A172 (cell line): ENCODE data around the gene SIX3. TPM values are rescaled to one million over a fixed set of nuclear protein-coding genes. Genes with fewer than 3 reads are reported as not detected.

Source experiments
- DNase-seq: peaks from one replicate; pipeline ENCODE4 v3.0.0-alpha.2; 2015; ENCODE audit warnings: low spot score
- total RNA-seq: library from RNA; depleted of rRNA; stranded (reverse); fragments of >200 nt; shearing (Covaris generic); gene quantifications from 2 replicates; pipeline ENCODE4 v1.2.3, GENCODE V29; 2014; rRNA removed

The SIX3 gene
- not detected in 2 replicates for total RNA-seq

- no peak for DNase-seq
Measured at GRCh38 chr2:44941551-44942234, at the start of gene SIX3. TSS of gene SIX3 (plus strand) at chr2:44941702. CDS start at chr2:44942105, 403 bp downstream.

DNA sequence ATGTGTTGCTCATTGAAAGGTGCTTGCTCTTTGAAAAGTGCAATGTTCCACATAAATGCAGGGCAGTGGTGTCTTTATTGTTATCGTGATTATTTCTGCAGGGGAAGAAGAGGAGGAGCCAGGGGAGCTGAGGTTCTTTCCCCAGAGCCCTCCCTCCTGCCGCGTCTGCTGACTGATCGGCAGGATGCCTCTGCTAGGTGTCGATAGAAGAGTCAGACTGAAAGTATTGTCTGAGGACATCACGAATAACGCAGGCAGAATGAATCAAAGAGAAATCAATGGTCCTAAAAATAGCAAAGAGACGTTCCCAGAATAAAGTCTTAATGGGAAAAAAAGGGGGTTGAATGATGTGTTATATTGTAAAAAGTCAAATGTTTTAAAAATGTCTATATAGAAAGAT lies 47.4 kb upstream of the SIX3 start:
- DNase-seq, result no peak

- DNase-seq, result no peak
Measured at GRCh38 chr2:44895061-44895460, 46.4 kb upstream of the SIX3 start.

DNA sequence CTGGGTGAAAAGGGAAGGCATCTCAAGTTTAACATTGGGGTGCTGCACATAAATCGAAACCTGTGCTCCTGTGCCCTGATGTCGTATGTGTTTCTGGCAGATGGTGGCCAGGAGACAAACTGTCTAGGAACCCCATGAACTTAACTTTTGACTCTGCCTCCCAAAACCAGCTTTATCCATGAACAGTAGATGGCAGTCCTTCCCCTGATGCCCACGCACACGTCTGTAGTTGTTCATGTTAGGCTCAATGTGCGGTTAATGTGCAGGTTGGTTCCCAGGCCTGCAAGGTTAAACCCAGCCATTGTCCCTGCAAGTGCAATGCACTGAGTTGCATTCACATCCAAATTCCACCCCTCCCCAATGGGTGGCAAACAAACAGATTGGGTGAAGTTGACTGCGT lies 44.1 kb upstream of the SIX3 start:
- no peak for DNase-seq

- DNase-seq, result peak; percentile 11
Measured at GRCh38 chr2:44902217-44903137, 39.0 kb upstream of the SIX3 start.

DNA sequence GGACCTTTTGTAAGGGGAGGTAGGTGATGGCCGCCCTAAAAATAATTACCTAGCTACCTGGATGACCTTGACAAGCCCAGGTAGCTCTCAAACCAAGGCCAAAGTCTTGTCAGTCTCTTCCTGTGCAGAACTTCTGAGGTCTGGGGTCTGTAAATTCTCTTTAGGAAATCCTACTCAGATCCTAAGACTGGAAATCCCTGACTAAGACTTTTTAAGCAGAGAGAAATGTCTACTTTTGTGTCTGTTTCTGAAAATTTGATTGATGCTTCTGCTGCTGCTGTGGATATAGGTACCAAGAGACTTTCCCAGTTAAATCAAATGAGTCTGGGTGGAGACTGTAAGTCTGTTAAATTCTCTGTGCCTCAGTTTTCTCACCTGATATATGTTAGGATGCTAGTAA lies 36.9 kb upstream of the SIX3 start:
- DNase-seq, result no peak

GRCh38 chr2:44906972-44907371 lies 34.5 kb upstream of the SIX3 start:
- DNase-seq, result peak; percentile 48

GRCh38 chr2:44909831-44910230 lies 31.7 kb upstream of the SIX3 start:
- no peak for DNase-seq

- DNase-seq, result peak; percentile 48
Measured at GRCh38 chr2:44912660-44913059, 28.8 kb upstream of the SIX3 start.

DNA sequence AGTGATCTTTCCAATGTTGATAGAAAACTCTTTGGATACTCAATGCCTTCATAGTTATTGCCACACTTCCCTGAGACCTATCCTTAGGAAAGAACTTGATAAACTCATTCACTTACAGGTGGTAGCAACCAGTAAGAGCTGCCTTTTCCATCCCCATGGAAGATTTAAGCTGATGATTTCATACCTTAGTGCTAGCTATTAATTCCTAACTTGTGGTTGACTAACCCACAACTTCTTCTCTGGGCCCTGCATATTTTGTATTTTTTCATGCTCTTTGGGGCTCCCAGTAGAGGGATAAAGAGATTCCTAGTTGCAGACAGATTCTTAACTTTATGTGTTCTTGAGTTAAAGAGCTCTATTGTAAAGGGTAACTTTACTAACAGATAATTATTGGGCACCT lies 25.2 kb upstream of the SIX3 start:
- DNase-seq, result no peak

- DNase-seq, result peak; percentile 87
Measured at GRCh38 chr2:44918095-44918775, 23.3 kb upstream of the SIX3 start.

GRCh38 chr2:44920751-44921150 lies 20.8 kb upstream of the SIX3 start:
- no peak for DNase-seq

DNA sequence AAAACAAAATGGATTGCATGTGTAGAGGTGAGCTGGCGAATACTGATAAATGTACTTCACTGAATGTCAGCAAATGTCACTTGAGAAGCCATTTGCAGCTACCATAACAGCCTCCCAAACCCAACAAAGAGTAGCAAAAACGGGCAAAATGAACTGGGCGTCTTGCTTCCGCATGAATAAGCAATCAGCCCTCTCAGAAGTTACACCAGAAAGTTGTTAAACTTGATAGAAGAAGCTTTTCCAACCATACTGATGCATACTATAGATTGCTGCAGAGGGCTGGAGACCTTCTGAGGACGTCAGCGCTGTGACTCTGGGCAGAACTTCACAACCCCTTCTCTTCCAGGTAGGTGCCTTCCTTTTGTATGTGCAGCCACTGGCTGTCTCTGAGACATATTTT lies 18.7 kb upstream of the SIX3 start:
- no peak for DNase-seq

DNA sequence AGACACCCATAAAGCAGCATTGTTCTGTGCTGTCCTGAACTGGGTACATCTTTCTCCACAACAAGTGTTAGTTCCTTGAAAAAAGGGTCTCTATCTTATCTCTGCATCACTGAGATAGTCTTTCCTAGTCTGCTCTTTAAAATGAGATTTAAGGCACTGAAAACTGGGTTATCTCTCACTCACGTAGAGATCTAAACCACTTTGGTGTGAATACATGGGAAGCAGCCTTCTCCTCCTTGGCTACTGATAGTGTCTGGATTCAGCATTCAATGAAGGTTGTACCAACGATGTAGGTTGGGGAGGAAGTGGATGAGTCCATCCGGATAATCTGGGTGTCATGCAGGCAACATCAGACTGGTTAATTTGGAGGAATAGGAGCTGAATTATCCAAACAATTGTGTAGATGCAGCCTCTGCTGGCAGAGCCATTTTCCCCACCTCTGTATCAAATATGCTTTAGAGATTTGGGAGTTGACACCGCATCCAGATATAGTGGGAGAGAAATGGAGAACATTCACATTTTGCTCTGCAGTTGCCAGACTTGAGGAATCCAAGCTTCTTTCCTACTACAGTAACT lies 15.9 kb upstream of the SIX3 start:
- no peak for DNase-seq

DNA sequence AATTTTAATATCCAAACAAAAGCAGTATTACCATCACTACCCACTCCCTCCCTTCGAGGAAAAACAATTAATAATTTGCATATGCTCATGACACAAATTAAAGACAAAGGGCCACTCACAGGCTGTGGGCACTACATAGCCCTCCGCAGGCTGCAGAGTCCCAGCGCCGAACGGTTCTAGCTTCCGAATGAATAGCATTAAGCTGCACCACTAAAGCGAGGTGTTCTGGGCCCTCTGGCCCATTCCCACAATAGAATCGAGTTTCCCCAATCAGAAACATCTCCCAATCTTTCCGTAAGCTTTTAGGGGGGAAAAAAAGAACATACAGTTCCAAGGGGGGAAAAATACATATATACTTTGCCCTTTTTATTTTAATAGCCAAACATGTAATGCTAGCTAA lies 14.5 kb upstream of the SIX3 start:
- no peak for DNase-seq

GRCh38 chr2:44927985-44928482 lies 13.5 kb upstream of the SIX3 start:
- no peak for DNase-seq

DNA sequence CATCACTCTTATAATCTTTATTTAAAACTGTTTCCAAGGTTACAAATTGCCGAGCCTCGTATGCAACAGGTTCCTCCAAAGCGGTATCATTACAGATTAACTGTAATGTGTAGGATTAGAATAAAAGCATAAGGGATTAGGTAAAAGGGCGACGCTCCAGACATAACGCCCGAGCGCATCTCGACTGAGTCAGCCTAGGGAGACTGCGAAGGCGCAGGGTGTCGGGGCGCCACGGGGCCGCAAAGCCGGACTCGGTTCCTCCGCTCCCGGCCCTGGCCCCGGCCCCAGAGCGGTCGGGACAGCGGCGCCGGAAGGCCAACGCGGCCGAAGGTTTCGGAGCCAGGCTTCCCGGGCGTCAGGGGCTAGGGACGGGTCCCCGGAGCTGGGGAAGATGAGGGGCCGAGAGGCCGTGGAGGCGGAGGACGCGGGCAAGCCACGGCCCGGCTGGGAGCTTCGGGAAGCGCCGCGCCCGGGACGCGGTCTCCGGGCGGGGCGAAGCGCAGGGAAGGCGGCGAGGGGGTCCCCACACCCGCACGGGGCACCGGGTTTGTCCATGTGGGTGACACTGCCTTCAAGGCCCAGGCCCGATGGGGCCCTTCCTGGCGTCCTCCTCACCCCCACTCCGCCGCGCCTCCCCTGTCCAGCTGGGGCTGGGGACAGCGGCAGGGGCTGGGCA lies 12.9 kb upstream of the SIX3 start:
- DNase-seq, result no peak

- no peak for DNase-seq
Measured at GRCh38 chr2:44929159-44929734, 12.3 kb upstream of the SIX3 start.

DNA sequence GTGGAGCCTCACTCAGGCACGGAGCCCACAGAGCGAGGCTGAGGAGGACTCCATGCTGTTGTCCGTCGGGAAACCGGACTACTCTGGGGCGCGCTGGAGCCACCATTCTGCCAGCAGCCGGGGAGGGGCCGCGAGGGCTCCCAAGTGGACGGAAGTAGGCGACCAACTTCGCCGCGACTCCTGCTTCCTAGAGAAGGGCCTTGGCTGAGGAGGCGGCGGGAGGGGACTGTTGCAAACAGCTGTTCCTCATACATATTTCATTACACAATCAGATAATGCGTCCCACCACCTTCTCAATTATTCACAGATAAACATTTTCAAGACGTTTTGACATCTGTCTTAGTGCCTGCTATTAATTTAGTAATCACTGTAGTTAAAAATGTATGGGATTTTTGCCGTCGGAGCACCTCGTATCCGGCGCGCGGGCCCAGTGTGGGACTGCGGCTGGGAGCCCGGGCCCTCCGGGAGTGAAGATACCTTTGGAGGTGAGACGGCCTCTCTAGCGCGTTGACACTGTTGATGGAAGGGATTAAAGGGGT lies 11.7 kb upstream of the SIX3 start:
- no peak for DNase-seq

- no peak for DNase-seq
Measured at GRCh38 chr2:44930274-44931197, 11.0 kb upstream of the SIX3 start.
